HCT116 (cell line): ENCODE results near the gene THOC1. TPM values are rescaled to one million over a fixed set of nuclear protein-coding genes. Genes with fewer than 3 reads are reported as not detected.

Source experiments
- ATAC-seq: fragments of 200-7000 bp; cut with Tn5 transposase; 2 replicates; pipeline ENCODE4 v1.9.1; 2020; ENCODE audit warnings: mild to moderate bottlenecking, moderate library complexity
- BruUV-seq: library from RNA; stranded (reverse); fragments of 400-500 nt; replicated peaks from 2 replicates; lab custom pipeline; 2021; lab: Mats Ljungman, UMichigan
- CTCF ChIA-PET: fragments of 300-600 bp; sonication (Branson Sonifier 250); formaldehyde crosslinking; loops from one replicate; lab custom pipeline; 2021; ENCODE audit warnings: antibody characterized with exemption; lab: Charles Lee
- POLR2A ChIA-PET: fragments of 300-600, 350-600 bp; sonication (Branson Sonifier 250); formaldehyde crosslinking; loops from one replicate; lab custom pipeline; 2021; ENCODE audit warnings: antibody characterized with exemption; lab: Charles Lee
- RAD21 ChIA-PET, 2 experiments: fragments of 300-600 bp; sonication (Branson Sonifier 250); formaldehyde crosslinking; loops; one replicate each; lab custom pipeline; 2023; ENCODE audit warnings: low total read pairs in 2 of 2; ENCODE audit not compliant: uncharacterized antibody in 2 of 2, unreplicated experiment in 2 of 2, low non-redundant PET in 1 of 2; lab: Charles Lee
- DNase-seq: peaks from one replicate; pipeline ENCODE4 v3.0.0-alpha.2; 2010; ENCODE audit warnings: low read depth, low spot score
- H2AFZ ChIP-seq: fragments of 200-600 bp; shearing (Covaris generic), sonication (generic); 2 replicates; pipeline ENCODE4 v1.6.1; 2017; ENCODE audit warnings: low read depth, mixed run types, mixed read lengths, antibody characterized with exemption, low read length; ENCODE audit not compliant: poor library complexity, severe bottlenecking
- H3K27ac ChIP-seq: 2 replicates; pipeline ENCODE4 v1.5.1; 2012; ENCODE audit warnings: low read depth, low read length
- H3K27me3 ChIP-seq: fragments of 200-600 bp; sonication (generic); 2 replicates; pipeline ENCODE4 v1.6.1; 2016; ENCODE audit warnings: mixed run types, low read length, mixed read lengths; ENCODE audit not compliant: insufficient read depth
- H3K36me3 ChIP-seq, 2 experiments: fragments of 200-500 bp in 1 of 2; fragments of 200-600 bp in 1 of 2; sonication (Bioruptor generic) in 1 of 2; sonication (generic) in 1 of 2; 2 replicates each; pipeline versions ENCODE4 v1.5.1 to v1.6.1; 2014 to 2016; ENCODE audit warnings: low read length in 2 of 2, inconsistent platforms in 1 of 2, mixed read lengths in 1 of 2, mixed run types in 1 of 2; ENCODE audit not compliant: insufficient read depth in 2 of 2, control insufficient read depth in 1 of 2
- H3K4me1 ChIP-seq, 2 experiments: fragments of 200-600 bp in 1 of 2; sonication (generic) in 1 of 2; 2 replicates each; pipeline versions ENCODE4 v1.5.1 to v1.6.1; 2012 to 2017; ENCODE audit warnings: low read length in 2 of 2, inconsistent platforms in 1 of 2, mild to moderate bottlenecking in 1 of 2, mixed read lengths in 1 of 2, mixed run types in 1 of 2, moderate library complexity in 1 of 2; ENCODE audit not compliant: insufficient read depth in 2 of 2, control insufficient read depth in 1 of 2
- H3K4me2 ChIP-seq: fragments of 200-600 bp; sonication (generic); 2 replicates; pipeline ENCODE4 v1.6.1; 2017; ENCODE audit warnings: mixed run types, low read length, mixed read lengths
- H3K4me3 ChIP-seq, 2 experiments: fragments of 200-600 bp in 1 of 2; sonication (generic) in 1 of 2; replicated peaks in 1 of 2; 2 replicates each; pipeline ENCODE4 v1.5.1; 2011 to 2016; ENCODE audit warnings: low read length in 2 of 2, control low read depth in 1 of 2, low read depth in 1 of 2, mild to moderate bottlenecking in 1 of 2, mixed read lengths in 1 of 2, mixed run types in 1 of 2
- H3K79me2 ChIP-seq: fragments of 200-600 bp; sonication (generic); 2 replicates; pipeline ENCODE4 v1.6.1; 2017; ENCODE audit warnings: mild to moderate bottlenecking, mixed run types, low read length, moderate library complexity, mixed read lengths; ENCODE audit not compliant: insufficient read depth
- H3K9ac ChIP-seq: fragments of 200-600 bp; sonication (generic); 2 replicates; pipeline ENCODE4 v1.6.1; 2016; ENCODE audit warnings: low read length, mixed read lengths
- H3K9me2 ChIP-seq: fragments of 200-600 bp; sonication (generic), shearing (Covaris generic); 2 replicates; pipeline ENCODE4 v1.6.1; 2017; ENCODE audit warnings: mixed run types, mild to moderate bottlenecking, moderate library complexity; ENCODE audit not compliant: insufficient read depth
- H3K9me3 ChIP-seq, 2 experiments: fragments of 200-500 bp in 1 of 2; fragments of 200-600 bp in 1 of 2; sonication (Bioruptor generic) in 1 of 2; sonication (generic) in 1 of 2; 2 replicates each; pipeline ENCODE4 v1.6.1; 2014 to 2017; ENCODE audit warnings: low read length in 2 of 2, mixed read lengths in 2 of 2, inconsistent platforms in 1 of 2, low read depth in 1 of 2, mild to moderate bottlenecking in 1 of 2, mixed run types in 1 of 2, moderate library complexity in 1 of 2; ENCODE audit not compliant: control insufficient read depth in 1 of 2, insufficient read depth in 1 of 2
- H4K20me1 ChIP-seq: fragments of 200-600 bp; sonication (generic), shearing (Covaris generic); 2 replicates; pipeline ENCODE4 v1.6.1; 2017; ENCODE audit warnings: mixed run types, mild to moderate bottlenecking, moderate library complexity; ENCODE audit not compliant: insufficient read depth
- CBX3 ChIP-seq: IDR thresholded peaks from 2 replicates; pipeline ENCODE4 v1.6.1; 2012; ENCODE audit warnings: low read depth
- CTCF ChIP-seq, 3 experiments: fragments of 200-600 bp in 1 of 3; sonication (generic) in 1 of 3; IDR thresholded peaks in 2 of 3; conservative IDR thresholded peaks in 1 of 3; 2 replicates each; pipeline ENCODE4 v1.5.1; 2012 to 2017; ENCODE audit warnings: low read depth in 2 of 3, low read length in 2 of 3, antibody characterized with exemption in 1 of 3, borderline replicate concordance in 1 of 3, control low read depth in 1 of 3, mild to moderate bottlenecking in 1 of 3, mixed read lengths in 1 of 3, mixed run types in 1 of 3, moderate library complexity in 1 of 3; ENCODE audit not compliant: insufficient read depth in 1 of 3
- EGR1 ChIP-seq: IDR thresholded peaks from 2 replicates; pipeline ENCODE4 v1.6.1; 2012; ENCODE audit warnings: low read depth
- EZH2phosphoT487 ChIP-seq: fragments of 200-600 bp; IDR thresholded peaks from 2 replicates; pipeline ENCODE4 v1.6.1; 2018; ENCODE audit warnings: antibody characterized with exemption, borderline replicate concordance
- JUND ChIP-seq: IDR thresholded peaks from 2 replicates; pipeline ENCODE4 v1.6.1; 2012
- MAX ChIP-seq: IDR thresholded peaks from 2 replicates; pipeline ENCODE4 v1.6.1; 2012
- POLR2A ChIP-seq: IDR thresholded peaks from 2 replicates; pipeline ENCODE4 v1.7.0; 2011; ENCODE audit warnings: borderline replicate concordance; ENCODE audit not compliant: insufficient read depth, insufficient read length; ENCODE audit errors: extremely low read depth
- POLR2AphosphoS5 ChIP-seq: IDR thresholded peaks from 2 replicates; pipeline ENCODE4 v1.6.1; 2011; ENCODE audit warnings: mild to moderate bottlenecking, low read depth, low read length, moderate library complexity
- RAD21 ChIP-seq: IDR thresholded peaks from 2 replicates; pipeline ENCODE4 v1.6.1; 2012; ENCODE audit warnings: low read depth, mild to moderate bottlenecking
- REST ChIP-seq: IDR thresholded peaks from 2 replicates; pipeline ENCODE4 v1.6.1; 2012; ENCODE audit warnings: low read depth
- SP1 ChIP-seq: IDR thresholded peaks from 2 replicates; pipeline ENCODE4 v1.6.1; 2012; ENCODE audit warnings: low read depth
- SRF ChIP-seq: IDR thresholded peaks from 2 replicates; pipeline ENCODE4 v1.6.1; 2012; ENCODE audit warnings: low read depth
- YY1 ChIP-seq: IDR thresholded peaks from 2 replicates; pipeline ENCODE4 v1.6.1; 2011; ENCODE audit warnings: low read length, low read depth, moderate library complexity, mild to moderate bottlenecking; ENCODE audit not compliant: insufficient replicate concordance; ENCODE audit errors: extremely low read depth
- ZBTB33 ChIP-seq: IDR thresholded peaks from 2 replicates; pipeline ENCODE4 v1.6.1; 2011; ENCODE audit warnings: mild to moderate bottlenecking, low read length, moderate library complexity; ENCODE audit not compliant: insufficient replicate concordance; ENCODE audit errors: extremely low read depth
- ZFX ChIP-seq: fragments of 450-650 bp; IDR thresholded peaks from 2 replicates; pipeline ENCODE4 v1.6.1; 2017
- intact Hi-C: fragments of 100-400 bp; cut with micrococcal nuclease; formaldehyde crosslinking; loops from 2 replicates; pipeline ENCODE4 v1.10.0; 2022
- total RNA-seq: library from RNA; stranded (reverse); gene quantifications from one replicate; pipeline ENCODE4 v1.2.1, GENCODE V29; 2021; ENCODE audit not compliant: unreplicated experiment

The THOC1 gene
- total RNA-seq, 1 experiment from 2014 or later = 26.0 TPM

- H3K27ac ChIP-seq = no peak overlapping the region
- H3K9me2 ChIP-seq = no peaks in the 10 kb centered on the region
- no TSS peak for BruUV-seq
- H3K27me3 ChIP-seq = no peaks in the 10 kb centered on the region
- POLR2A ChIA-PET = no interaction called here
- no peak overlapping the region for H3K4me2 ChIP-seq
- no peaks in the 10 kb centered on the region for H3K9me3 ChIP-seq
- H3K4me1 ChIP-seq = no peaks in the 10 kb centered on the region
- no peaks in the 10 kb centered on the region for H4K20me1 ChIP-seq
- no peaks in the 10 kb centered on the region for H3K79me2 ChIP-seq
- RAD21 ChIA-PET = no interaction called here
- no peak for ATAC-seq
- no peak for DNase-seq
- no peak overlapping the region for H2AFZ ChIP-seq
- TF ChIP-seq ZBTB33 (no peak), EZH2phosphoT487 (no peak), SRF (no peak), REST (no peak), CBX3 (no peak), MAX (no peak), POLR2AphosphoS5 (no peak), POLR2A (no peak), YY1 (no peak), CTCF (IDR thresholded peaks at IDR 0.05 in 2 of 3, conservative IDR thresholded peaks at IDR 0.05 in 1 of 3; ENCODE audit: borderline replicate concordance in 1 of 3, insufficient read depth in 1 of 3, low read depth in 2 of 3, low read length in 2 of 3) (no peak), JUND (no peak), EGR1 (no peak), ZFX (no peak), RAD21 (no peak), SP1 (no peak)
- H3K9ac ChIP-seq = no peak overlapping the region
- intact Hi-C loops = no loop called here
- CTCF ChIA-PET = no interaction called here
- no peaks in the 10 kb centered on the region for H3K36me3 ChIP-seq
- H3K4me3 ChIP-seq = no peak overlapping the region
Observed at GRCh38 chr18:297936-298335, 30.1 kb upstream of the THOC1 start.
